ENCODE measurements around the gene GREB1. TPM values are rescaled to one million over a fixed set of nuclear protein-coding genes. Genes with fewer than 3 reads are reported as not detected.
A peak's percentile ranks its signal among the peaks of the same experiment; 100 is the strongest.

Gene GREB1
- total and polyA plus RNA-seq, 3 experiments from 2014 or later: 0.16 to 0.94 (median 0.55) TPM

DNA sequence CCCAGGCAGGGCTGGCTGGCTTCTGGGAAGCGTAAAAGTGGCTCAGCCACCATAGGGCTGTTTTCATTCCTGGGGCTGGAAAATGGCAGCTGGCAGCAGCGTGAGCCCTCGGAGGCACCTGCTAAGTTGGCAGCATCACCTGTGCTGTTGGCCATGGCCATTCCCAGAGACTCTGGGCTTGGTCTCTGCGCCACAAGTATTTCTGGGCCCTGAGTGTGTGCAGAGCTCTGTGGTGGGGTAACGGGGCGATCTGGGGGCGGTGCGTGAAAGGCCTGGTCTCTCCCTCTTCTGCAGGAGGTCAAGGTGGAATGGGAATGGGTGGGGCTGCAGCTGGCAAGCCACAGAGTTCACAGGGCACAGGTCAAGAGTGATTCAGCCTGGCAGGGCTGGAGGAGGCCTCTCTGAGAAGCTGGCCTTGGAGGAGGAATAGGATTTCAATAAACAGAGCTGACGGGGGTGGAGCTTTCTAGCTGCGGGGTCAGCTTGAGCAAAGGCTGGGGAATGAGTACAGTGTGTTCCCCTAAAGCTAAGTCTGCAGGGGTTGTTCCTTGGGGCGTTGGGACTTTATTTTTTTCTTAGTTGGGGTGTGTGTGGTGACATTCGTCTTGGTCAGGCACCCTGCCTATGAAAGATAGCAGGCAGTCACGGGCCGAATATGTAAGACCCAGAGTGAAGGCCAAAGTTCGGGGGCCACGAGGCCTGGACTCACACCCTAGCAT is 146.5 kb downstream of the GREB1 start:
- Histone ChIP-seq H3K27me3 (ENCODE audit: insufficient read depth, low read length, poor library complexity, severe bottlenecking) (no peaks in the 10 kb centered on the region), H3K4me1 (ENCODE audit: insufficient read depth, low read length) (no peaks in the 10 kb centered on the region), H3K36me3 (ENCODE audit: insufficient read depth, low read length) (no peaks in the 10 kb centered on the region), H3K27ac (ENCODE audit: low read depth, low read length) (no peak overlapping the region), H3K4me3 (ENCODE audit: low read length) (no peak overlapping the region), H3K9me3 (ENCODE audit: low read length) (no peaks in the 10 kb centered on the region)
- ChIA-PET CTCF (interaction anchor here (1.2 to 1.3 kb wide), 2 partner anchors 13 to 99 kb away, joined by 3 to 5 read pairs; no protein-coding TSS in a partner anchor), POLR2A (interaction anchor here (0.5 kb wide), 1 partner anchor 556 kb away, joined by 4 read pairs; no protein-coding TSS in a partner anchor)
- no peak for DNase-seq
- Mint-ChIP-seq H3K4me3 (no peak overlapping the region), H3K9me3 (no peaks in the 10 kb centered on the region), H3K27ac (no peak overlapping the region), H3K36me3 (no peaks in the 10 kb centered on the region), H3K27me3 (peaks cover 28 to 48% of the 10 kb centered on the region in 2 donors), H3K4me1 (peaks cover 1 to 6% (median 5%) of the 10 kb centered on the region in 3 donors)

DNA sequence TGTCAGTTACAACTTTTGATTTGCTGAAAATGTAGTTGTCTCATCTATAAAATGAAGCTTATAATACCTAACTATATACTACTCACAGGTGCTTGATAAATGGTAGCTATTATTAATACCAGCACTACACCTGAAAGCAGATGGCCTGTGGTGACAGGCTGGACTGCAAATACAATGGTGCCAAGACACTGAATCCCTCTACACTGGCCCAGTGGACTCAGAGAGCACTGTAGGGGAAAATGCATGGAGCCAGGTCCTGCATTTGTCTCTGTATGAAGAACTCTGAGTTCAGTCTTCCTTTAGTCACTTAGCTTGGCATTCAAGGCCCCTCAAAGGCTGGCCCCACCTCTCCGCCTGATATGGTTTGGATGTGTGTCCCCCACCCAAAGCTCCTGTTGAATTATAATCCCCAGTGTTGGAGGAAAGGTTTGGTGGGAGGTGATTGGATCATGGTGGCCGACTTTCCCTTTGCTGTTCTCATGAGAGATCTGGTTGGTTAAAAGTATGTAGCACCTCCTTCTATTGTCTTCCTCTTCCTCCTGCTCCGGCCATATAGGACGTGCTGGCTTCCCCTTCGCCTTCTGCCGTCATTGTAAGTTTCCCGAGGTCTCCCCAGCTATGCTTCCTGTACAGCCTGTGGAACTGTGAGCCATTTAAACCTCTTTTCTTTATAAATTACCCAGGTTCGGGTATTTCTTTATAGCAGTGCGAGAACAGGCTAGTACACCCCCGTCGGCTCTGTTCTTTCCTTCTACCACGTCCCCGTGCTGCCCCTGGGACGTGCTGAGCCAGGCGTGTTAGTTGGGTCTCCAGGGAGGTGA is 147.3 kb downstream of the GREB1 start:
- Histone ChIP-seq H3K36me3 (ENCODE audit: insufficient read depth, low read length) (no peaks in the 10 kb centered on the region), H3K27me3 (ENCODE audit: insufficient read depth, low read length, poor library complexity, severe bottlenecking) (no peaks in the 10 kb centered on the region), H3K4me1 (ENCODE audit: insufficient read depth, low read length) (no peaks in the 10 kb centered on the region), H3K4me3 (ENCODE audit: low read length) (no peak overlapping the region), H3K27ac (ENCODE audit: low read depth, low read length) (no peak overlapping the region), H3K9me3 (ENCODE audit: low read length) (no peaks in the 10 kb centered on the region)
- ChIA-PET POLR2A (no interaction called here), CTCF (interaction anchor here (1.2 to 2.6 kb wide), 2 partner anchors 98 to 99 kb away, joined by 3 to 9 read pairs; no protein-coding TSS in a partner anchor)
- Mint-ChIP-seq H3K9me3 (no peaks in the 10 kb centered on the region), H3K36me3 (no peaks in the 10 kb centered on the region), H3K27ac (no peak overlapping the region), H3K4me1 (peaks cover 1 to 6% (median 5%) of the 10 kb centered on the region in 3 donors), H3K27me3 (peaks cover 25 to 45% of the 10 kb centered on the region in 2 donors), H3K4me3 (no peak overlapping the region)
- no peak for DNase-seq

DNA sequence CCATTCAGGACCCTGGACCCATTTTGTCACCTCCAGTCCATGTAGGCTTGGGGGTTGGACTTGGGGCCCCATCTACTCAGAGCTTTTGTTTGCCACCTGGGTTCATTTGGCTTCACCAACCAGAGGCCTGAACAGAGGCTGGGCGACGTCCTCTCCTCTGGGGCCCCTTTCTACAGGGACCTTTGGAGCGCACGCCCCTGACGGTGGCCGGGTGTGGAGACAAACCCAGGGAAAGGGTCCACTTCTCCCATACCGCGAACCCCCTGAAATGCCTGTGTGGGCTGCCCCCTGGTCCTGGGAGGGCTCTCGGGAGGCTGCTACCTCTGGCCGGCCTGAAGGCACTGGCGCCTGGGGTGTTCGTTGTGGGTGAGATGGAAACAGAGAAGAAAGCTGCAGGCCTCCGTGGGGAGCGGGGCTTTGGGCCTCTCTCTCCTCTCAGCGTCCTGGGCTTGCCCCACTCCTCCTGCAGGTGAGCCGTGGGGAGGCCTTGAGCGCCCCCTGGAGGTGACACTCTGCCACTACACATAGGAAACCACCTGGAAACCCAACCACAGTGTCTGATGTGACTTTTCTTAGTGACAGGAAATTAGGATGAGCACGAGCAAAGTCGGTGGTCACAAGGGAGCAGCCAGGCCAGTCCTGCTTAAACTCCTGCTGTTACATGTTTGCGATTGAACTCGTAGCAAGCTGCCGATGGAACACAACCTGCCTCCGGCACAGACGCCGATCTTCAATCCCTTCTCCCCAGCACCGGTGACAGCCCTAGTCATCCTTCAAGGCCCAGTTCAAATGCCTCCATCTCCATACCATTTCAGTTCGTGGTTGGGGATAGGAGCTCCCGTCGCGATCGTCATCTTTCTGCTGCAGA is 148.1 kb downstream of the GREB1 start:
- Mint-ChIP-seq H3K27ac (no peak overlapping the region), H3K27me3 (peaks cover 23 to 44% of the 10 kb centered on the region in 2 donors), H3K4me1 (peaks cover 1 to 6% (median 5%) of the 10 kb centered on the region in 3 donors), H3K9me3 (no peaks in the 10 kb centered on the region), H3K36me3 (no peaks in the 10 kb centered on the region), H3K4me3 (peak overlapping the region in 1 of 7 donors; percentile 21)
- Histone ChIP-seq H3K9me3 (ENCODE audit: low read length) (no peaks in the 10 kb centered on the region), H3K27ac (ENCODE audit: low read depth, low read length) (no peak overlapping the region), H3K36me3 (ENCODE audit: insufficient read depth, low read length) (no peaks in the 10 kb centered on the region), H3K4me3 (ENCODE audit: low read length) (no peak overlapping the region), H3K4me1 (ENCODE audit: insufficient read depth, low read length) (no peaks in the 10 kb centered on the region), H3K27me3 (ENCODE audit: insufficient read depth, low read length, poor library complexity, severe bottlenecking) (no peaks in the 10 kb centered on the region)
- ChIA-PET CTCF (interaction anchor here (1.0 to 2.6 kb wide), 2 partner anchors 43 to 98 kb away, joined by 3 to 9 read pairs; no protein-coding TSS in a partner anchor), POLR2A (no interaction called here)
- peak; percentile 15 to 57 (median 25) for DNase-seq

DNA sequence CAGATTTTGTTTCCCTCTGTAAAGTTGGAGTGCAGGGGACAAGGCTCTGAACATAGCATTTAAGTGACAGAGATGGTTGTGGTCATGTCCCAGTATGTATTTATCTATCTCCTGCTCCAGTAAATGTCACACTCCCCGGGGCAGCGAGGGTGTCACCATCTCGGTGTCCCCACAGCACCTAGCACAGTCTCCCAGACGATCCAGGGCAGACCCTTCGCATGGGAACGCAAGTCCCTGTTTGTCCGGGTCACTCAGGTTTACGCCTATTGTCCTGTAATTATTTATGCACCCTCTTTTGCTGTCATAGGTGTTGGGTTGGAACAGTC is 148.7 kb downstream of the GREB1 start:
- no peak overlapping the region for H3K4me3 ChIP-seq (ENCODE audit: low read length)
- H3K9me3 ChIP-seq (ENCODE audit: low read length): no peaks in the 10 kb centered on the region
- H3K27ac ChIP-seq (ENCODE audit: low read depth, low read length): no peak overlapping the region
- Mint-ChIP-seq H3K36me3 (no peaks in the 10 kb centered on the region), H3K27ac (no peak overlapping the region), H3K27me3 (peaks cover 21 to 46% of the 10 kb centered on the region in 2 donors), H3K4me3 (no peak overlapping the region), H3K9me3 (no peaks in the 10 kb centered on the region), H3K4me1 (peaks cover 1 to 6% (median 5%) of the 10 kb centered on the region in 3 donors)
- no peak for DNase-seq
- POLR2A ChIA-PET: no interaction called here
- CTCF ChIA-PET: interaction anchor here (0.6 to 2.6 kb wide), 3 partner anchors 42 to 101 kb away, joined by 3 to 9 read pairs (median 3); no protein-coding TSS in a partner anchor
- H3K4me1 ChIP-seq (ENCODE audit: insufficient read depth, low read length): no peaks in the 10 kb centered on the region
- H3K27me3 ChIP-seq (ENCODE audit: insufficient read depth, low read length, poor library complexity, severe bottlenecking): no peaks in the 10 kb centered on the region
- H3K36me3 ChIP-seq (ENCODE audit: insufficient read depth, low read length): no peaks in the 10 kb centered on the region

DNA sequence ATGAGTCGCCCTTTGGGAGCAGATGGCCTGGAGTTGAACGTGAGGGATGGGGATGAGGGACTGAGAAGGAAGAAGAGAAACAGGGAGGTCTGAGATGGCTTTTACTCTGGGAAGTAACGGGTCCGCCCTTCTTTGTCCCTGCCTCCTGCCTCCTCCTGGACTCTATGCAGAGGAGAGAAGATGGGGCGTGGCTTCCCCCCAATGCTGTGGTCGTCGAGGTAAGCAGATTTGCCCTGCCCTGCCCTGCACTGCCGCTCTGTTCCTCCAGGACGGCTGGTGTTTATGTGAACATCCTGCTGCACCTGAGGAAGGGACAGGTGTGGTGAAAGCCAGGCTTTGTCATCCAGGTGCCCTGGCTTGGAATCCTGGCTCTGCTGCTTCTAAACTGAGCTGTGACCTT is 149.6 kb downstream of the GREB1 start:
- H3K4me3 Mint-ChIP-seq: no peak overlapping the region
- Histone ChIP-seq H3K27me3 (ENCODE audit: insufficient read depth, low read length, poor library complexity, severe bottlenecking) (no peaks in the 10 kb centered on the region), H3K4me3 (ENCODE audit: low read length) (no peak overlapping the region), H3K9me3 (ENCODE audit: low read length) (no peaks in the 10 kb centered on the region), H3K36me3 (ENCODE audit: insufficient read depth, low read length) (no peaks in the 10 kb centered on the region), H3K4me1 (ENCODE audit: insufficient read depth, low read length) (peaks cover 7% of the 10 kb centered on the region), H3K27ac (ENCODE audit: low read depth, low read length) (no peak overlapping the region)
- POLR2A ChIA-PET: no interaction called here
- no peaks in the 10 kb centered on the region for H3K36me3 Mint-ChIP-seq
- CTCF ChIA-PET: interaction anchor here (0.8 to 2.6 kb wide), 3 partner anchors 10 to 101 kb away, joined by 3 to 9 read pairs (median 4); no protein-coding TSS in a partner anchor
- no peak overlapping the region for H3K27ac Mint-ChIP-seq
- H3K27me3 Mint-ChIP-seq: peaks cover 16 to 41% of the 10 kb centered on the region in 2 donors
- no peaks in the 10 kb centered on the region for H3K9me3 Mint-ChIP-seq
- no peak for DNase-seq
- peaks cover 7 to 12% (median 12%) of the 10 kb centered on the region in 3 donors for H3K4me1 Mint-ChIP-seq

DNA sequence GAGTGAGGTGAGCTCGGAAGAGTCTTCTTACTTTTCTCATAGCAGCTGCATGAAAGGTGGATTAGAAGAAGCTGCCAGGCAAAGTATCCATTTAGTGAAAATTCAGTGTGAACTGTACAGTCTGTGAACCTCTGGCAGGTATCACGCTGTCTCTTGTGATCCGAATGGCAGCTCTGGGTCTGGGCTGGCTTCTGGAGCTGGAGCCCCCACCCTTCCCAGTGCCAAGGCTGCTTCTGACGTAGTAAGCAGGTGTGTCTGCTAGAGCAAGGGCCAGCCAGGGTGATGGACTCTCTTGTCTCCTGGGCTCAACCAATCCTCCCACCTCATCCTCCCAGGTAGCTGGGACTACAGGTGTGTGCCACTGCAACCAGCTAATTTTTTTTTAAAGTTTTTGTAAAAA is 150.1 kb downstream of the GREB1 start:
- Mint-ChIP-seq H3K9me3 (no peaks in the 10 kb centered on the region), H3K27ac (no peak overlapping the region), H3K36me3 (no peaks in the 10 kb centered on the region), H3K4me3 (no peak overlapping the region), H3K4me1 (peaks cover 10 to 16% (median 15%) of the 10 kb centered on the region in 3 donors), H3K27me3 (peaks cover 16 to 36% of the 10 kb centered on the region in 2 donors)
- ChIA-PET CTCF (interaction anchor here (0.8 to 1.3 kb wide), 3 partner anchors 9 to 100 kb away, joined by 3 to 4 read pairs (median 3); no protein-coding TSS in a partner anchor), POLR2A (no interaction called here)
- Histone ChIP-seq H3K4me1 (ENCODE audit: insufficient read depth, low read length) (peaks cover 7% of the 10 kb centered on the region), H3K9me3 (ENCODE audit: low read length) (no peaks in the 10 kb centered on the region), H3K27ac (ENCODE audit: low read depth, low read length) (no peak overlapping the region), H3K4me3 (ENCODE audit: low read length) (no peak overlapping the region), H3K36me3 (ENCODE audit: insufficient read depth, low read length) (no peaks in the 10 kb centered on the region), H3K27me3 (ENCODE audit: insufficient read depth, low read length, poor library complexity, severe bottlenecking) (no peaks in the 10 kb centered on the region)
- no peak for DNase-seq

DNA sequence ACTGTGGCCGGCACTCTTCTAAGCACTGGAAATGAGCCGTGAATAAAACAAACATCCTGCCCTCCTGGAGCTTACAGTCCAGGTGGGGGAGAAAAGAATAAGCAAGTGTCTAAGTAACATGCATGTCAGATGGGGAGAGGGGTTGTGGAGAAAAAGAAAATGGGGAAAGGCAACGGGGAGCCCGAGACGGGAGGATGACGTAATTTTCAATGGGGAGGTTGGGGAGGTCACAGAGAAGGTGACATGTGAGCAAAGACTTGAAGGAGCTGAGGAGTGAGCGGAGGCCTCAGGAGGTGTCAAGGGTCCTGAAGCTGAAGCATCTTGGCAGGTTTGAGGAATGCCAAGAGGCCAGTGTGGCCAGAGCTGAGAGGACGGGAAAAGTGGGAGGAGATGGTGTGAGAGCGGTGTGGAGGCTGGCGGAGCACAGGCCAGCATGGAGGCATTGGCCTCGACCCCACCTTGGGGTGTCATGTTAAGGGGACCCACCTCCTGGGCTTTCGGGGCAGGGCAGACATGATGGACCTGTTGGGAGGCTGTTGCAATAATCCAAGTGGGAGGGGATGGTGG is 151.1 kb downstream of the GREB1 start:
- CTCF ChIA-PET: interaction anchor here (1.1 kb wide), 1 partner anchor 94 kb away, joined by 3 read pairs; no protein-coding TSS in a partner anchor
- peaks cover 7% of the 10 kb centered on the region for H3K4me1 ChIP-seq (ENCODE audit: insufficient read depth, low read length)
- POLR2A ChIA-PET: no interaction called here
- H3K9me3 ChIP-seq (ENCODE audit: low read length): no peaks in the 10 kb centered on the region
- Mint-ChIP-seq H3K4me1 (peaks cover 10 to 16% (median 15%) of the 10 kb centered on the region in 3 donors), H3K9me3 (no peaks in the 10 kb centered on the region), H3K36me3 (no peaks in the 10 kb centered on the region), H3K4me3 (no peak overlapping the region), H3K27ac (no peak overlapping the region), H3K27me3 (peaks cover 16 to 30% of the 10 kb centered on the region in 2 donors)
- no peak for DNase-seq
- H3K36me3 ChIP-seq (ENCODE audit: insufficient read depth, low read length): no peaks in the 10 kb centered on the region
- H3K27me3 ChIP-seq (ENCODE audit: insufficient read depth, low read length, poor library complexity, severe bottlenecking): no peaks in the 10 kb centered on the region
- no peak overlapping the region for H3K27ac ChIP-seq (ENCODE audit: low read depth, low read length)
- H3K4me3 ChIP-seq (ENCODE audit: low read length): no peak overlapping the region
